CD14-positive monocyte (primary cell): ENCODE data around the gene CCN6. TPM values are rescaled to one million over a fixed set of nuclear protein-coding genes. Genes with fewer than 3 reads are reported as not detected.

Experiments used
- DNase-seq, 3 donors: peaks; one replicate each; pipeline ENCODE4 v3.0.0-alpha.2; 2011 to 2022
- H2AFZ ChIP-seq: 2 replicates; pipeline ENCODE4 v1.6.0; 2012; ENCODE audit warnings: mild to moderate bottlenecking, low read depth, low read length, inconsistent platforms; ENCODE audit not compliant: insufficient read depth, poor library complexity, severe bottlenecking
- H3K27ac ChIP-seq, 2 donors: 1 replicate in 1 of 2; 2 replicates in 1 of 2; pipeline ENCODE4 v1.5.1; 2012 to 2013; ENCODE audit warnings: low read length in 2 of 2, control low read depth in 1 of 2, inconsistent platforms in 1 of 2, low read depth in 1 of 2, mild to moderate bottlenecking in 1 of 2
- H3K27me3 ChIP-seq, 2 donors: one replicate each; pipeline versions ENCODE4 v1.6.0 to v1.6.1; 2011 to 2013; ENCODE audit warnings: low read length in 2 of 2; ENCODE audit not compliant: control insufficient read depth in 2 of 2, insufficient read depth in 2 of 2
- H3K36me3 ChIP-seq, 2 donors: replicated peaks in 1 of 2; 1 replicate in 1 of 2; 2 replicates in 1 of 2; pipeline versions ENCODE4 v1.5.1 to v1.6.1; 2012 to 2013; ENCODE audit warnings: low read length in 2 of 2, control low read depth in 1 of 2, inconsistent platforms in 1 of 2, mild to moderate bottlenecking in 1 of 2; ENCODE audit not compliant: insufficient read depth in 2 of 2, control insufficient read depth in 1 of 2
- H3K4me1 ChIP-seq, 2 donors: 1 replicate in 1 of 2; 2 replicates in 1 of 2; pipeline versions ENCODE4 v1.5.1 to v1.6.1; 2012 to 2013; ENCODE audit warnings: low read length in 2 of 2, control low read depth in 1 of 2, inconsistent platforms in 1 of 2, mild to moderate bottlenecking in 1 of 2, moderate library complexity in 1 of 2; ENCODE audit not compliant: insufficient read depth in 2 of 2, control insufficient read depth in 1 of 2
- H3K4me2 ChIP-seq: replicated peaks from 2 replicates; pipeline ENCODE3; 2012; ENCODE audit warnings: low read length, moderate library complexity, mild to moderate bottlenecking; ENCODE audit not compliant: poor library complexity, severe bottlenecking; ENCODE audit errors: extremely low read depth
- H3K4me3 ChIP-seq, 3 experiments: fragments of 200-600 bp in 1 of 3; sonication (generic) in 1 of 3; replicated peaks in 1 of 3; 1 replicate in 2 of 3; 2 replicates in 1 of 3; pipeline ENCODE4 v1.5.1; 2011 to 2013; ENCODE audit warnings: low read length in 3 of 3, mild to moderate bottlenecking in 3 of 3, control low read depth in 2 of 3, low read depth in 2 of 3, inconsistent platforms in 1 of 3, moderate library complexity in 1 of 3
- H3K79me2 ChIP-seq: 2 replicates; pipeline ENCODE4 v1.6.0; 2012; ENCODE audit warnings: mild to moderate bottlenecking, control low read depth, inconsistent platforms, low read length, moderate library complexity; ENCODE audit not compliant: insufficient read depth
- H3K9ac ChIP-seq: 2 replicates; pipeline ENCODE4 v1.6.0; 2017; ENCODE audit warnings: low read length, mild to moderate bottlenecking; ENCODE audit not compliant: insufficient read depth, poor library complexity, severe bottlenecking
- H3K9me3 ChIP-seq, 2 donors: replicated peaks in 1 of 2; 1 replicate in 1 of 2; 2 replicates in 1 of 2; pipeline versions ENCODE4 v1.5.1 to v1.6.1; 2012 to 2013; ENCODE audit warnings: low read length in 2 of 2, control low read depth in 1 of 2; ENCODE audit not compliant: control insufficient read depth in 1 of 2, insufficient read depth in 1 of 2
- H4K20me1 ChIP-seq: 2 replicates; pipeline ENCODE4 v1.6.0; 2012; ENCODE audit warnings: mild to moderate bottlenecking, low read length, control low read depth, moderate library complexity; ENCODE audit not compliant: insufficient read depth
- H3K27ac Mint-ChIP-seq, 7 donors: one replicate each; pipeline ENCODE4 v1.8.0; 2020; ENCODE audit warnings: mild to moderate bottlenecking in 7 of 7, mixed read lengths in 7 of 7, moderate library complexity in 6 of 7, inconsistent platforms in 2 of 7
- H3K27me3 Mint-ChIP-seq, 3 donors: one replicate each; pipeline ENCODE4 v1.8.0; 2021 to 2022; ENCODE audit warnings: low read depth in 3 of 3, mild to moderate bottlenecking in 3 of 3, mixed read lengths in 3 of 3, moderate library complexity in 3 of 3, inconsistent platforms in 1 of 3
- H3K36me3 Mint-ChIP-seq, 2 donors: one replicate each; pipeline ENCODE4 v1.8.0; 2020; ENCODE audit warnings: mixed read lengths in 2 of 2, inconsistent platforms in 1 of 2, mild to moderate bottlenecking in 1 of 2
- H3K4me1 Mint-ChIP-seq: one replicate; pipeline ENCODE4 v1.8.0; 2020; ENCODE audit warnings: mild to moderate bottlenecking, mixed read lengths
- H3K4me3 Mint-ChIP-seq, 2 donors: one replicate each; pipeline ENCODE4 v1.8.0; 2020; ENCODE audit warnings: mild to moderate bottlenecking in 2 of 2, mixed read lengths in 2 of 2, moderate library complexity in 1 of 2
- H3K9me3 Mint-ChIP-seq, 7 donors: one replicate each; pipeline ENCODE4 v1.8.0; 2020 to 2022; ENCODE audit warnings: mixed read lengths in 7 of 7, mild to moderate bottlenecking in 6 of 7, moderate library complexity in 6 of 7, inconsistent platforms in 2 of 7
- WGBS: methylation state at CpG from one replicate; pipeline ENCODE4 v1.1.5; 2013; ENCODE audit warnings: missing lambda C conversion rate; ENCODE audit not compliant: insufficient coverage; 5-methylcytosine and 5-hydroxymethylcytosine counted together
- intact Hi-C, 2 donors: fragments of 100-400 bp; cut with micrococcal nuclease; formaldehyde crosslinking; loops; one replicate each; pipeline versions ENCODE4 v1.15.0 to v1.15.1; 2023
- polyA plus RNA-seq, 3 donors: library from polyadenylated mRNA; depleted of rRNA in 1 of 3; unstranded in 2 of 3; stranded (reverse) in 1 of 3; fragments of 300-500 nt in 2 of 3; fragments of >200 nt in 1 of 3; fragmentation: Illumina TruSeq in 2 of 3; gene quantifications; 1 replicate in 2 of 3; 2 replicates in 1 of 3; pipeline ENCODE4 v1.2.3, GENCODE V29; 2012 to 2021
- TF ChIP-seq, protein P1 (sequence below): fragments of 200-600 bp; IDR thresholded peaks from one replicate; pipeline ENCODE4 v1.8.0; 2022; ENCODE audit warnings: antibody characterized with exemption, mild to moderate bottlenecking

Gene CCN6
- polyA plus RNA-seq, 3 donors, result not detected

- H3K9me3 Mint-ChIP-seq, result no peaks in the 10 kb centered on the region
- DNase-seq, result peak; percentile 9 to 46 (median 27)
- peak overlapping the region; percentile 87 to 97 (median 92) for H3K4me3 ChIP-seq
- peak overlapping the region; percentile 91 for H2AFZ ChIP-seq
- peaks cover 0 to 4% (median 3%) of the 10 kb centered on the region in 3 donors for H3K27me3 Mint-ChIP-seq
- H3K4me2 ChIP-seq, result peak overlapping the region; percentile 82
- WGBS, result 0% methylated on average over 4 of the region's 8 CpGs
- no peak overlapping the region for H3K4me3 Mint-ChIP-seq
- no peaks in the 10 kb centered on the region for H3K36me3 ChIP-seq
- no peaks in the 10 kb centered on the region for H3K27me3 ChIP-seq
- TF ChIP-seq, protein P1, sequence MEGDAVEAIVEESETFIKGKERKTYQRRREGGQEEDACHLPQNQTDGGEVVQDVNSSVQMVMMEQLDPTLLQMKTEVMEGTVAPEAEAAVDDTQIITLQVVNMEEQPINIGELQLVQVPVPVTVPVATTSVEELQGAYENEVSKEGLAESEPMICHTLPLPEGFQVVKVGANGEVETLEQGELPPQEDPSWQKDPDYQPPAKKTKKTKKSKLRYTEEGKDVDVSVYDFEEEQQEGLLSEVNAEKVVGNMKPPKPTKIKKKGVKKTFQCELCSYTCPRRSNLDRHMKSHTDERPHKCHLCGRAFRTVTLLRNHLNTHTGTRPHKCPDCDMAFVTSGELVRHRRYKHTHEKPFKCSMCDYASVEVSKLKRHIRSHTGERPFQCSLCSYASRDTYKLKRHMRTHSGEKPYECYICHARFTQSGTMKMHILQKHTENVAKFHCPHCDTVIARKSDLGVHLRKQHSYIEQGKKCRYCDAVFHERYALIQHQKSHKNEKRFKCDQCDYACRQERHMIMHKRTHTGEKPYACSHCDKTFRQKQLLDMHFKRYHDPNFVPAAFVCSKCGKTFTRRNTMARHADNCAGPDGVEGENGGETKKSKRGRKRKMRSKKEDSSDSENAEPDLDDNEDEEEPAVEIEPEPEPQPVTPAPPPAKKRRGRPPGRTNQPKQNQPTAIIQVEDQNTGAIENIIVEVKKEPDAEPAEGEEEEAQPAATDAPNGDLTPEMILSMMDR, result no peak
- H3K9ac ChIP-seq, result peak overlapping the region; percentile 73
- no peak overlapping the region for H3K27ac Mint-ChIP-seq
- H4K20me1 ChIP-seq, result no peaks in the 10 kb centered on the region
- intact Hi-C loops, result loop anchor here (5.0 to 10.0 kb wide), 2 partner anchors 76 to 78 kb away; no protein-coding TSS in a partner anchor
- peaks cover 9 to 12% of the 10 kb centered on the region in 2 donors for H3K4me1 ChIP-seq
- H3K27ac ChIP-seq, result peak overlapping the region; percentile 59 to 76
- no peaks in the 10 kb centered on the region for H3K9me3 ChIP-seq
- no peaks in the 10 kb centered on the region for H3K79me2 ChIP-seq
- H3K36me3 Mint-ChIP-seq, result no peaks in the 10 kb centered on the region
- H3K4me1 Mint-ChIP-seq, result peaks cover 4% of the 10 kb centered on the region
These were observed 32.8 kb downstream of the CCN6 start for GRCh38 chr6:112086744-112087135.

GRCh38 chr6:112087136-112087911 is 33.4 kb downstream of the CCN6 start, which contains the start of the genes FAM229B and TUBE1:
TSS of gene FAM229B (plus strand) at chr6:112087591. CDS start at chr6:112099284, 11,693 bp downstream.
TSS of gene TUBE1 (minus strand) at chr6:112087482. CDS start at chr6:112087434, 48 bp downstream.
- Mint-ChIP-seq H3K4me1 (peaks cover 4% of the 10 kb centered on the region), H3K9me3 (no peaks in the 10 kb centered on the region), H3K36me3 (no peaks in the 10 kb centered on the region), H3K4me3 (no peak within 1 kb of the TSS), H3K27ac (no peak within 1 kb of the TSS), H3K27me3 (peaks cover 0 to 4% (median 3%) of the 10 kb centered on the region in 3 donors)
- Histone ChIP-seq H3K27me3 (no peaks in the 10 kb centered on the region), H2AFZ (peak within 1 kb of the TSS; percentile 91), H3K9ac (peak within 1 kb of the TSS; percentile 73), H3K4me3 (peak within 1 kb of the TSS; percentile 87 to 97 (median 92)), H3K9me3 (no peaks in the 10 kb centered on the region), H3K4me2 (peak within 1 kb of the TSS; percentile 82), H3K79me2 (no peaks in the 10 kb centered on the region), H3K27ac (peak within 1 kb of the TSS; percentile 59 to 76), H4K20me1 (no peaks in the 10 kb centered on the region), H3K4me1 (peaks cover 9 to 12% of the 10 kb centered on the region in 2 donors), H3K36me3 (no peaks in the 10 kb centered on the region)
- peak; percentile 90 to 92 (median 91) for DNase-seq
- intact Hi-C loops, result loop anchor here (5.0 to 10.0 kb wide), 2 partner anchors 75 to 77 kb away; no protein-coding TSS in a partner anchor
- 0% methylated on average over 50 of the region's 60 CpGs for WGBS
- TF ChIP-seq, protein P1, result no peak
